Astrocyte of the cerebellum (primary cell): ENCODE results near the gene GSTP1.

Experiments used
- DNase-seq: peaks from one replicate; pipeline ENCODE4 v3.0.0-alpha.2; 2011; ENCODE audit warnings: low read depth
- H3K4me3 ChIP-seq: 2 replicates; pipeline ENCODE4 v1.5.1; 2011; ENCODE audit warnings: mild to moderate bottlenecking, low read depth, low read length, moderate library complexity
- in situ Hi-C: cut with HindIII; loops from 2 replicates; pipeline ENCODE4 v1.10.0; 2017; ENCODE audit warnings: low sequenced_read_pairs
- TF ChIP-seq, protein P1 (sequence below): IDR thresholded peaks from 2 replicates; pipeline ENCODE4 v1.5.1; 2012; ENCODE audit warnings: low read length, low read depth, moderate library complexity, mild to moderate bottlenecking; ENCODE audit errors: missing control alignments

Gene GSTP1

DNA sequence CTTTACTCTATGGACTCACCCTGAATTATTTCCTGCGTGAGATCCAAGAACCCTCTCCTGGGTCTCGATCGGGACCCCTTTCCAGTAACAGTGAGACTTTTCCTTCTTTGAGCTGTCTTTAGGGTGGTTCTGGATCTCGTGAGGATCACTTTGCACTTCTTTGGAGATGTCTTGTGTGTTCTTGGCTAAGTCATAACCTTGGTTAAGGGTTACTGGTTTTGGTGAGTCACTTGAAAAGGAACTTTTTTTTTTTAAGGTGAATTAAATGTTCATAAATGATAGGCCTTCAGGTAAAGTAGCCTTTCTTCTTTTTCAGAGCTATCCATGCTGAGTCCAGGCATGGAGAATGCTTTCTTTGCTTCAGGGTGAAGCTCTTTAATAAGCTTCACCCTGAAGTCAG lies 19.4 kb upstream of the GSTP1 start:
- DNase-seq = no peak
- no peak overlapping the region for H3K4me3 ChIP-seq
- TF ChIP-seq, protein P1, sequence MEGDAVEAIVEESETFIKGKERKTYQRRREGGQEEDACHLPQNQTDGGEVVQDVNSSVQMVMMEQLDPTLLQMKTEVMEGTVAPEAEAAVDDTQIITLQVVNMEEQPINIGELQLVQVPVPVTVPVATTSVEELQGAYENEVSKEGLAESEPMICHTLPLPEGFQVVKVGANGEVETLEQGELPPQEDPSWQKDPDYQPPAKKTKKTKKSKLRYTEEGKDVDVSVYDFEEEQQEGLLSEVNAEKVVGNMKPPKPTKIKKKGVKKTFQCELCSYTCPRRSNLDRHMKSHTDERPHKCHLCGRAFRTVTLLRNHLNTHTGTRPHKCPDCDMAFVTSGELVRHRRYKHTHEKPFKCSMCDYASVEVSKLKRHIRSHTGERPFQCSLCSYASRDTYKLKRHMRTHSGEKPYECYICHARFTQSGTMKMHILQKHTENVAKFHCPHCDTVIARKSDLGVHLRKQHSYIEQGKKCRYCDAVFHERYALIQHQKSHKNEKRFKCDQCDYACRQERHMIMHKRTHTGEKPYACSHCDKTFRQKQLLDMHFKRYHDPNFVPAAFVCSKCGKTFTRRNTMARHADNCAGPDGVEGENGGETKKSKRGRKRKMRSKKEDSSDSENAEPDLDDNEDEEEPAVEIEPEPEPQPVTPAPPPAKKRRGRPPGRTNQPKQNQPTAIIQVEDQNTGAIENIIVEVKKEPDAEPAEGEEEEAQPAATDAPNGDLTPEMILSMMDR = no peak
- in situ Hi-C loops = no loop called here

DNA sequence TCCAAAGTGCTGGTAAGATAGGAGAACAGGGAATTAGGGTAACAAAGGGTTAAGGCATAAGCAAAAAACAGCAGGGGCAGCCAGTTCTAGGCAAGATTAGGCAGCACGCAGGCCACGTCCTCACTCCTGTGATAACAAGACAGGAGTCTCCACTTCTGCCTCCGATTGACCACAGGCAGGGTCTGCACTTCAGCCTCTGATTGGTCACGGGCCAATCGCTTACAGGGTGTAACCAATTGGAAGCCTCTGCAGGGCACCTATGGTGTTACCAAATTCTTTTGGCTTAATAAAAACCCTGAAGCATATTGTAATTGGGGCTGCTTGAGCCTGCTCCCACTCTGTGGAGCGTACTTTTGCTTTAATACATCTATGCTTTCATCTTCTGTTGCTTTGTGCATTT lies 12.2 kb upstream of the GSTP1 start:
- no peak overlapping the region for H3K4me3 ChIP-seq
- in situ Hi-C loops = no loop called here
- TF ChIP-seq, protein P1 = no peak
- DNase-seq = no peak

DNA sequence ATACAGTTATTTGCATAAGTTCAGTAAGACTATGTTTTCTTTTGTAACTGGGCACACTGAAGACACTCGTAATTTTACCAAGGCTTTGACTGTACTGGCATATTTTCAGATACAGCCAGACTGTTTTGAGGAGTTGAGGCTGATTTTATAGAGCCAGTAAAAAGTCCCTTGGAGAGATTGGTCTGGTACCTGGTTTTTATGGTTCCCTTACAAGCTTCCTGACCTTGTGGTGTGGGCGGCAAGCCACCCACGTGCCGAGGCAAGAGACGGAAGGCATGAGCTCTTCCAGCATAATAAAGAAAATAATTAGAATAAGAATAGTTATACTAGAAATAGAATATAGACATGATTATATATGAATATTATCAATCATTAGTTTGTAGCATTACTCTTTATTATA lies 11.3 kb upstream of the GSTP1 start:
- no peak overlapping the region for H3K4me3 ChIP-seq
- TF ChIP-seq, protein P1 = no peak
- DNase-seq = no peak
- in situ Hi-C loops = no loop called here

DNA sequence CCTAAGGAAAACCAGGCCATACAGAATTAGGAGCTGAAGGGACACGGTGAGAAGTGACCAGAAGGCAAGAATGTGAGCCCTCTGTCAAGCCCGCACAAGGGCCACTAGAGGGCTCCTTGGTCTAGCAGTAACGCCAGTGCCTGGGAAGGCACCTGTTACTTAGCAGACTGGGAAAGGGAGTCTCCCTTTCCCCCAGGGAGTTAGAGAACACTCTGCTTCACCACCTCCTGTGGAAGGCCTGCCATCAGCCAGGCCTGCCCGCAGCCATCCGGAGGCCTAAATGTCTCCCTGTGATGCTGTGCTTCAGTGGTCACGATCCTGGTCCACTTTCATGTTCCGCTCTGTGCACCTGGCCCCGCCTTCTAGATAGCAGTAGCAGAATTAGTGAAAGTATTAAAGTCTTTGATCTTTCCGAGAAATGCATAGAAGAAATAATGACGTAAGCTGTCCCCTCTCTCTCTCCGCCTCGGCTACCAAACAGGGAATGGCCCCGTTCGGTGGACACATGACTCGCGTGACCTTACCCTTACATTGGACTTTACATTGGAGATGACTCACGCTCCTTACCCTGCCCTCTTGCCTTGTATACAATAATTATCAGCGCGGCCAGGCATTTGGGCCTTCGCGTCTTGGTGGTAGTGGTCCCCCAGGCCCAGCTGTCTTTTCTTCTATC lies 10.7 kb upstream of the GSTP1 start:
- no peak overlapping the region for H3K4me3 ChIP-seq
- in situ Hi-C loops = no loop called here
- TF ChIP-seq, protein P1 = peak; percentile 77
- DNase-seq = no peak

DNA sequence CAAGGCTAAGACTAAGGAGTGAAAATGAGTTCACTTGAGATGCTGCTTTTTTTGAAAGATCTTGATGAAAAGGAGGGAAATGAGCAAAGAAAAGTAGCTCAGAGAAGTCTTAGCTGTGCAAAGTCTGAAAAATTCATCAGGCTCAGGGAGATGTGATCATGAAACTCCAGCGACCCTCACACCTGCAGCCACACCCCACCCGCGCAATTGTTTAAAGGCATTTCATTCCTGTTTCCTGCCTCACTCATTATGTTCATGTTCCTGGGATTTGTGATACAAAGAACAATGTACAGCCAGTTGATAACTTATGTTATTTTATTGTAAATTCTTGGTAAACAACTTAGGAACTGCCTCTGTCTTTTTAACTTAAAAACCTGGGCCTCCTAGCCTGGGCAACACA lies 8.7 kb upstream of the GSTP1 start:
- DNase-seq = no peak
- TF ChIP-seq, protein P1 = no peak
- H3K4me3 ChIP-seq = no peak overlapping the region
- in situ Hi-C loops = no loop called here

DNA sequence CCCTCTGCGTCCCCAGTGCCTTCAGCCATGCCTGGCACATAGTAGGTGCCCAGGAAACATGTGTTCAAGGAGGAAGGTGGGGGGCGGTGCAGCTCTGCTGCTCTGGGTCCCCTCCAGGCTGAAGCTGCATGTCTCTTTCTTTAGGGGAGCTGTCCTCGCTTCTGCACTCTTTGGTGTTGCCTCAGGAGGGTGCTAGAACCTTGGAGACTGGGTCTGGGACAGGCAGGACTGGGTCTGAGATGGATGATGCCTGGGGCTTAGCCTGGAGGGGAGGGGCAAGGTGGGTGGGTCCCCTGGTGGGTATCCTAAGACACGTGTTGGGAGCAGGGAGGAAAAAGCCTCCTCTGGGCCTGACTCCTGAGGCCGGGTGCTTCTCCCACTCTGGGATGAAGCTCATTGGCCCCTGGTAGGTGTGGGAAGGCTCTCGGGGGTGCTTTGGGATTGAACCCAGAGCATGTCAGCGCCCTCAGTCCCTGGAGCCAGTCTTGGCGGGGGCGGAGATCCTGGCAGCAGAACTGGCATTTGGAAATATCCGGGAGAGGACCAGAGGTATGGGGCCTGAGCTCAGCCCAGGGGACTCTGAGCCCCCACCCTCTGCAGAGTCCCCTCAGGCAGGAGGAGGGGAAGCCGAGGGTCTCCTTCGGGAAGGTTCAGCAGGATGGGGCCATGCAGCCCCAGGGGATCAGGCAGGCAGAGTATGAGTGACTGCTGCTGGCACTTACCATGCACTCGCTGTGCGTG lies 6.7 kb upstream of the GSTP1 start:
- DNase-seq = no peak
- in situ Hi-C loops = no loop called here
- TF ChIP-seq, protein P1 = no peak
- H3K4me3 ChIP-seq = no peak overlapping the region
